Measurements from ENCODE around the gene FABP1.

The FABP1 gene

DNA sequence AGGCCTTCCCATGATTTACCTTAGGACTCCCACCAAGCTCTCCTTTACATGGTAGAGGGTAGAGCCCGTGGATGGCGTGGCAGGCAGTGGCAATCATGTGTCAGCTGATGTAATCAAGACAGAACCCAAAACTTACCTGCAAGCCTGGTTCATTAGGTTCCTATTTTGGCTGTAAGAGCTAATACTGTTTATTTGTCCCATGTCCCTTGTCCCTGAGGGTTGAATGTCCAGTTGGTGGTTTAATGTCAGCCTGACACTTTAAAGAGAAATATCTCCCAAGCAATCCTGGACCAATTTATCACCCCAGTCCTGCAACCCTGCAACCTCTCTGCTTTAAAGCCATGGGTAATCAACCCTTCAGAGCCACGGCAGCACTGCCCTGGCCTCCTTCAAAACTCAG is 6.0 kb upstream of the FABP1 start:
- DNase-seq: no peak

DNA sequence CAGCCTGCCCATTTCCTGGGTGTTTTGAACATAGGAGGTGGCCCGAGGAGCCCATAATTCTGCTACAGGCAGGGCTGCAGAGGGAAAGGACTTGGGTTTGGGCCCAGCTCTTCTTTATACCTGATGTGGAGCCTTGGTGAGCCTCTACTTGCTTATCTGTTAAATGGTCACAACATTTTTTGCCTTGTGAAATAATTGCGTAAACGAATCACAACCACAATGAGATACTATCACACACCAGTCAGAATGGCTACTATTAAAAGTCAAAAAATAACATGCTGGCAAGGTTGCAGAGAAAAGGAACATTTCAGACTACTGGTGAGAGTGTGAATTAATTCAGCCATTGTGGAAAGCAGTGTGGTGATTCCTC is 4.1 kb upstream of the FABP1 start:
- DNase-seq: no peak

DNA sequence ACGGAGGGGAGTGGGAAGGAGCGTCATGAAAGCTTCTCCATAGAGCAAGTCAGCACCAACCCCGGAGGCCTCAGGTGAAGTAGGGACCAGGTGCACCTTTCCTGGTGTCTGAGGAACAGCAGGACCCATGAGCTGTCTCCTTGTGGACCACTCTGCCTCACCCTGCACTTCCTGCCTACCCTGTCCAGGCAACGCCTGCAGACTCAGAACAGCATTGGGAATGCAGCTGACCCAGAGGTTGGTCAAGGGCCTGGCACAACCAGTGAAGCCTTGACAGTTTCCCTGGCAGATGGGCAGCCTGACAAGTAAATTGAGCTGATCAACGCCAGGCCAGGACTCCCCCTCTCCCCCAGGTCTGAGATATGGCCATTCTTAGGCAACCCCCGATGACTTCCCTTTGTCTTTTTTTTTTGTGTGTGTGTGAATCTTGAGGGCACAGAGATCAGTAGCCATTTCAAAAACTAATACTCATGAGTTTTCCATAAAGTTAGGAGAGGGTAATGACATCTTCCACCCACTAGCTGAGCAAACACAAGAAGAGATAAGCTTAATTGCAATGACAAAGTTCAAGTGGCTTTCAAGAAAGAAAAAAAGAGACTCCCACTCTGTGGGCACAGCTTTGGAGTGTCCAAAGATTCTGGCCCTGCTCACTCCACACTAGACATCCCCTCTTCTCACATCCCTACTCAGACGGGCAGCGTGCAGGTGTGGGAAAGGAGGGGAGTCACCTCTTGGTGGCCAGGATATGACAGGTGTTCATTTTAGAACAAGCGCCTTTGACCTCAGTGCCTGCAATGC is 3.5 kb upstream of the FABP1 start:
- DNase-seq: no peak

DNA sequence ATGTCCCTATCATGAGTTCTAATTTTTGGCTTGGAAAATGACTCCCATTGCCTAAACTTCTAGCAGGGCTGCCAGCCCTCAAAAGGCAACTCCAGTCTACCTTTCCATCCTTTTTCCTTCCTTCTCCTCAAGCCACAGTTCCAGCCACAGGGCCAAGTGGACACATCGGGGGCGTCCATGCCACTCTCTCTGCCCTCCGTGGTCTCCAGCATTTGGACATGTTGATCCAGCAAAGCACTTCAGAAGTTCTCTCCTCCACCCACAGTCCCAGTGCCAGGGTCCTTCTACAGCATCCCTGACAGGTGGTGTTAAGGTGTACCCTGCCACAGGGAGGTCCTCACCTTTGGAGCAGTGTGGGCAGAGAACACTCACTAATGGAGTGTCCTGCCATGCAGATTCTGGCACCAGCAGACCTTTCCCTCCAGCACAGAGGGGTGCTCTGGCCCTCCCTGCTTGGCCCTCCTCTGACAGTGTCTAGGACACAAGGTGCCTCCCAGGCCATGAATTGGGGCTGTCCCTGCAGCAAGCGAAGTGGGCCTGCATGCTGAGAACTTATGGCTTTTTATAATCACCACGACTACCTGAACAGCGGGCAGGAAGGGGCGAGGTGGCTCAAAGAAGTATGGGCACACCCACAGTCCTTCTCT is 1.6 kb upstream of the FABP1 start:
- no peak for DNase-seq

DNA sequence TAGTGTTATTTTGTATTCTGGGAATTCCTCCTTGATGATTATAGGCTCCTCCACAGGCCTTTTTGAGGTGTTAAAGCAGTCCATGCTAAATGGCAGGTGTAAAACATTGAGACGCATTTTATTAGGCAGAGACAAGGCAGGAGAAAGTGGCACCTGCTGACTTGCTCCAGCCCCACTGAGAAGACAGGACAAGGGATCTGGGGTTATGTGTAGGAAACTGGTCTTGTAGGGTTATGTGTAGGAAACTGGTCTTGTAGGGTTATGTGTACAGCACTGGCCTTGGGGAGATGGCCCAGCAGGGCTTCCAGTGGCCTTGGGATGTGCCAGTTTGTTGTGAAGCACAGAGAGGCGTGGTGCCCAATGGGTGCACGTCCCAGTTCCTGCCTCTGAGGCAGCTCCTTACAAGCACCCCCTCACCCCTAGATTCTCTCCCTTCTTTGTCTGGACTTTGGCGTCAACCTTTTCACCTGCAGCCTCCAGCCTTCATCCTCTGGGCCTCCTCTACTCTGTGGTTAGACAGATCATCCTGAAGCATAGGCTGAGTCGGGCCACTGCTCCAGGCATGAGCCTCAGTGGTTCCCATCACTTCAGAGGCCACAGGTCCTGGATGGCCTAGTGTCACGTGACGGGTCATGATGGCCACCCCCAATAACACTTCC is 921 bp upstream of the FABP1 start:
- no peak for DNase-seq

DNA sequence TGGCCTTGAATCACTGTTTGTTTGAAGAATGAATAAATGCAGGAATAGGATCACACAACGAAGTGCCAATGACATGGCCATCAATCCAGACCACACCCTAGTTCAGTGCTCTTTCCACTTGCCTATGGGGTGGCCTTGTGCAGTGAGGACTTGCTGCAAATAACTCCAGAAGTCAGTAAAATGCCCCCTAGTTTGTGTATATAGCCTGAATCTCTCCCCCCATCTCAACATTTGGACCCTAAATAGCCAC is 299 bp downstream of the FABP1 start:
- no peak for DNase-seq

DNA sequence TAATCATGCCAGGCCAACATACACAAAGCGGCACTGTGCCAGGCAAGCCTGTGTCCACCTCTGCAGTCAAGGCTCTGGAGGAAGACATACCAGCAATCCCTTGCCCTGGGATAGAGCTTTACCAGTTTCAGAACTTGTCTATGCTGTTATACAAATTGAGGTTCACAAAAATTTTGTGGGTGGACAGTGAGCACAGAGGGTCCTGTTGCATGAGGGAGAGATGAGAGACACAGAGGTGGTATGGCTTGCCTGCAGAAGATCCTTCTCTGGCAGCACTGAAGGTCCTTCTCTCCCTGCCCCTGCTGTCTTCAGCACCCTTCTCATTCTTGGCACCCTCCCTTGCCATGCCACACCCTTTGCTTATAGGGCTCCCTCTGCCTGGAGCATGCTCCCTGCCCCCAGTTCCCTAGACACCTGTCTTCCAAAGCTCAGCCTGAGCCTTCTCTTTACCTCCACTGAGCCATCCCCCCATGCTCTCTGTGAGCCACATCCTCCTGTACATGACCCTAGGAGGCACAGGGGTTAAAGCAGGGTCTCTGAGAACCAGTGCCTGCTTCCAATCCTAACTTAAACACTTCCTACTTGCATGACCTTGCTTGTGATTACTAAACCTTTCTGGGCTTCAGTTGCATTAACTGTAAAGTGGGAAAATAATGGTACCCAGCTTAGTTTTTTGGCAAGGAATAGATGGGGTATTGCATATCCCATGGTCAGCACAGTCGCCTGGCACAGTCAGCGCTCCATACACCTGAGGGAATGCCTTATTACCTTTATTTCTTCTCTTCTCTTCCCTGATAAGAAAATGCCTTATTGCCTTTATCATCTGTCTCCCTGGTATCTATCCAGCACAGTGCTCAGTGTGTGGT is 857 bp downstream of the FABP1 start:
- no peak for DNase-seq

DNA sequence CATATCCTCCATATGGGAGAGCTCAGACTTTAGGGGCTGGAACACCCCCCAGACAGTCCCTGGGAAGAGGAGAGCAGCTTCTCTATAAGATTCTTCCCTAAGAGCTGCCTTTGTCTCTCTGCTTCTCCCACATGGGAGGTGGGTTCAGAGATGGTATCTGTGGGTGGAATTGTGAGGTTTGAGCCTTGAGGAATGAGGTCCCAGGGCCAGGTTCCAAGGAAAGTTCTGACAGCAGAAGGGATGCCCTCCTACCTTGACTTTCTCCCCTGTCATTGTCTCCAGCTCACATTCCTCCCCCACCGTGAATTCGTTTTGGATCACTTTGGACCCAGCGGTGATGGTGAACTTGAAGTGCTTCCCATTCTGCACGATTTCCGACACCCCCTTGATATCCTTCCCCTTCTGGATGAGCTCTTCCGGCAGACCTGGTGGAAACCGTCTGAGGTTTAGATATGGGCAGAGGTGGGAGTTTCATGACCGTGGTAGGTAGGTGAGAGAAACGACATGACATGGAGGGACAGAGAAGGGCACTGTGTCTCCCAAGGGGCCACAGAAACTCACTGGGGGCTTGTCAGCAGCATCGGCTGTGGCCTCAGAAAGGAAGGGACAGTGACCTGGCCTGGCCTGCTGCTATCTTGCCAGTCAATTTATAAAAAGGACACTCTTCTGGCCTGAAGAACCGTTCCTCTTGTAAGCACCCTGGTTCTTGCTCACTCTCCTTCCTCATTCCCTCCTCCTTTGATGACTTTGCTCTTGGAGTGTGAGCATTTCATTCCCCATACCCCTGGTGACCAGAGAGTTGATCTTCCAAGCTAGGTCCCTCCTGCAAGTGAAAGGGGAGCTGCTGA is 1.7 kb downstream of the FABP1 start:
- DNase-seq: no peak

DNA sequence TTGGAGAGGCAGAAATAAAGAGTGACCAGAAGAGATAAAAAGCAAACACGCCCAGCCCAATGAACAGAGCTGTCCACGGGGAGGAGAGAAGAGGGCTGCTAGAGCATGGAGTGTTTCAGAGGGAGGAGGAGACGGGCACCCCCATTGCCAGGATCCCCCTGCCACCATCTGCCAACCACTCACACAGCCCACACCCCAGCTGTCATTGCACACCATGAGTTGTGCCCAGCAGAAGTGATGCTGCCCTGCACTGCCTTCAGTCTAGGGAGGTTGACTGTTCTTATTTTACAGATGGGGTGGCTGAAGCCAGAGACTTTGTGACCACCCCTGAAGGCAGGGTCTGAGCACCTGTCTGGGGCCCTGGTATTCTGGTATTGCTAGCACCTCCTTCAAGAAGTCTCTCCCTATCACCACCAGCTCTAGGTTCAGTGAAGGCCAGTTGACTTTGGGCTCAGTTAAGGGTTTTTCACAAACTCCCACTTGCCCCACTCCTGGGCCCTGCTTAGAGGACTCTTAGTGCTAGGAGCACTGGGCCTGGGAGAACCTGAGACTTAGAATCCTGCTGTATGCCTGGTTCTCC is 2.4 kb downstream of the FABP1 start:
- DNase-seq: no peak

DNA sequence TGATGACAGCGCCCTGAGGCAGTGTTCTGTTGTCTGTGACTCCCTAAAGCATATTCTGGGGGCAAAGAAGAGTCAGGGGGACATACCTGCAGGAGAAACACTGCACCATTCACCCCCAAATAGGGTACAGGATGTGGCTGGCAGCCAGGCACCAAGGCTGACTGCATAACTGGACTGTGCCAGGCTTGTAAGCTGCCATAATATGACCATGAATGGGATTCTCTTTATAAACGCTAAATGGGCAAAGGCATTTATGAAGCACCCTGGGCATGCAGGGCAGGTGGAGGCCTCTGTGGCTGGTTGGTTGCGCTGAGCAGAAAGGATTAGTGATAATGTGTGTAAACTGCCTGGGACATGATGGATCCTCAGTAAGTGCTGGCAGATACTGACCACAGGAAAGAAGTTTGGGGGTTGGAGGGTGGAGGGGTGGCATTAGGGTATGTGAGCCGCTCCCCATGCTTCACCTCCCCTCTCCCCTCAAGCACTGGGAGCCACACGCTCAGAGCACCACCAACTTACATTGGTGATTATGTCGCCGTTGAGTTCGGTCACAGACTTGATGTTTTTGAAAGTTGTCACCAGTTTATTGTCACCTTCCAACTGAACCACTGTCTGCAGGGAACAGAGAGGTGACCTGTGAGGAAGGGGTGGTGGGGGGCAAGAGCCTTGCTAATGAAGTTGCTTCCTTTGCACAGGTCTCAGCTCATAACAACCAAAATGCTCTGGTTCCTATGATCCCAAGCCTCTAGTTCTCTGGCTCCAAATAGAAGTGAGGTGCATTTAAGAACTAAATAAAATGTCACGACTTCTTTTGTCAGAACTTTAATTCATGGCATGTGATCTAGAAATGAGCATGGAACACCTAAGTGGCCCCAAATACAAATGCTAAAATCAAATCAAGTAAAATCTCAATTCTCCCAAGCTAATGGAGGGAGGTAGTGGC is 3.6 kb downstream of the FABP1 start:
- DNase-seq: no peak

DNA sequence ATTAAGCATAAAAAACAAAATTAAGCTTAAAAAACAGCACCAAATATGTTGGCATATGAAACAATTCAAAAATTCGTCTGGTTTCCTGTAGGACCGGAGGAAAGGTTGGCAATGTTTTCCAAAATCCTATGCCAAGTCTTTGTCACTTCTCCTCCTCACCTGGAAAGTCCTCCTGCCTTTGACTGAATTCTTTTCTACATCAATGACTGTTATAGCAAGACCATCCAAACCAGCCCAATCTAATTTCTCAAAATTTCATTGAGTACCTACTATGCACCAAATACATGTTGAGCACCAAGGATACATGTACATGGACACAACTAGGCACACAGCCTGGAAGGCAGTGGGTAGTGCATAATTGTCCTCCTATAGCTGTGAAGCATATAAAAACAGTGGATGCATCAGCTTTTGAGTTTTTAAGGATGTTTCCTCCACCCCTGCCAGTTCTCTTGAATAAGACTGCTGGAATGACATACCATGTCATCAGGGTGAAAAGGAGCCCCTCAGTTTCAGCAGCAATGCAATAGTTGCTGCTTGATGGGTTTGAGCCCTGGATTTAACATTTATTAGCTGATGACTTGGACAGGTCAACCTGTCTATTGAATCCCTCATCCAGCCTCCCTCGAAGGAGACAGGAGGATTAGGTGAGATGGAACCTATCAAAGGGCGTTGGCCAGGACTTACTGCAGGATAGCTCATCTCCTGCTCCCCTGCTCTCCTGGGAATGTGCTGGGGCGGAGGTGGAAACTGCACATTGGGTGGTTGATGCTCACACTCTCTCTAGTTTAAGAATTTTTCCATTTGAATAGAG is 4.5 kb downstream of the FABP1 start:
- no peak for DNase-seq

DNA sequence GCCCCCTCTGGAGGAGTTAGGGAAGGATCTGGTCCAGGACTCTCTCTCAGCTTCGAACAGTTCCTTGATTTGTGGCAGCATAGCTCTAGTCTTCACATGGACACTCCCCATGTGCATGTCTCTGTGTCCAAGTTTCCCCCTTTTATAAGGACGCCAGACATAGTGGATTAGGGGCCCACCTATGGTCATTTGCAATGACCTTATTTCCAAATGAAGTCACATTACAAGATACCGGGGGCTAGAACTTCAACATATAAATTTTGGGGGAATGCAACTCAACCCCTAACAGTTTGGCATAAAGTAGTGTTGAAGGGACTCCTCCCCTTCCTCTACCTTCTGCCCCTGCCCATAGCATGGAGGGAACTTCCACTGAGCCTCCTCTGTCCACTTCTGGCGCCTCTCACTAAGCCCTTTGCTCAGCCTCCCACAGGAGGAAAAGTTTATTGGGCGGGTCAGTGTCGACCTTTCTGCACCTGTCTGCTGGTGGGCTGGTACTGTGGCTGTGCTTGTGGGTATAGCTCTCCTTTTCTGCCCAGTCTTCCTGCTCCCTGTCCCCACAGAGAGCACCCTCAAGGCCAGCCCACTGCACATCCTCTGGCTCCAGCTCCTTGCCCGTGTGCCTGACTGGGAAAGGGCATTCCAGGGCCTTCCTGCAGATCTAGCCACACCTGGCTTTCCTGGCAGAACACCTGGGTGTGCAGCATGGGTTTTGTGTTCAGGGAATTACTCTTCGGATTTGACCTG is 5.5 kb downstream of the FABP1 start:
- no peak for DNase-seq

DNA sequence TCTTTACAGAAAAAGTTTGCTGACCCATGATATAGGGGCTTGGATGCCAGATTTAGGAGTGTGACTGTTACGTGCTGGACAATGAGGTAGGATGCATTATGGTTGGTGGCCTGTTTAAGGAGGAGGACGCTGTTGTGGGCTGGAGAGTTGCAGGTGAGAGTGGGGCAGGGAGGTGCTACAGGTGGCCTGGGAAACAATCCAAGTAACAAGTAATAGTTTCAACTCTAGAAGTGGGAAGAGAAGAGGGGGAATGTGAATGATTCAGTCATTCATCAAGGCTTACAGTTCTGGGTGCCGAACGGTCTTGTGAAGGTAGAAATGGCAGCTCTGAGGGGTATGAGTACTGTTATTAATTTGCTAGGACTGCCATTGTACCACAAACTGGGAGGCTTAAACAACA is 6.2 kb downstream of the FABP1 start:
- no peak for DNase-seq

DNA sequence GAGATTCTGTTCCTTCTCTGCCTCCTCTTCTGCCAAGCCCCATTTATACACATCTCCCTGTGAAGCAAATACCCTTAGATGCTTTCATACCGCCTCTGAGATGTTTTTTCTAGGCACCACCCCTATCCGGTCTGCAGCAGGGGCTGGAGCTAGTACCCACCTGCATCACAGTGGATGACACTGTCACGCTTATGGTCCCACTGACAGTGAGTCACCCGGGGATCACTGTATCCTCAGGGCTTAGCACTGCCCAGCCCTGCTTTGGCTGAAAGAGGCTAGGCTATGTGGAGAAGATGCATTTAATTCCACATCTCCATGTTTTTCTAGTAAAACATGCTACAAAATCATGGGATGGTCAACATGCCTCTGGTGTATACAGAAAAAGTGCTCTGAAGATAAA is 9.9 kb downstream of the FABP1 start:
- no peak for DNase-seq

DNA sequence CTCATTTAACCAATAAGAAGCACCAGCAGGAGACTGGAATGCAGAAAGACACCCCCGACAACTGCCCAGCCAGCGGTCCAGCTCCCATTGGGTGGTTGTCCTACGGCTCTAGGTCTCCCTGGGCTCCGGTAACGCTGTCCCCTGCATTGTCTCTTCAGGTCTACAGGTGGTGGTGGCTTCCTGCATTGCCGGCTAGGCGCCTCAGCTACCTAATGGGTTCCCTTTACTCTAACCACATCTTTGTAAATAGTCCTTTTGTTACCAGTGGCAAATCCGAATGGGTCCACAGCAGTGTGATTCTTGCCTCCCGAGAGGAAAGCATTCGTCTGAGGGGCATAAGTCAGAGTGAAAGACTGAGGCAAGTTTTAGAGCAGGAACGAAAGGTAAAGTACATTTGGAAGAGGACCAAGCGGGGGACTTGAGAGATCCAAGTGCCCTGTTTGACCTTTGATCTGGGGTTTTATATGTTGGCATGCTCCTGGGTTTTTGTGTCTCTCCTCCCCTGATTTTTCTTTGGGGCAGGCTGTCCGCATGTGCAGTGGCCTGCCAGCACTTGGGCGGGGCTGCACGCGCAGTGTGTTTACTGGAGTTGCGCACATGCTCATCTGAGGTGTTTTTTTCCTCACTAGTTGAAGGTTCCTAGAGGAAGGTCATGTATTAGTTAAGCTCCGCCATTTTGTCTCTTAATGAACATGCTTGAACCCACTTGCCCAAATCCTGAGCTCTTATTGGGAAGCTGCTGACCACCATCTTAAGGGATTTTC is 11.0 kb downstream of the FABP1 start:
- no peak for DNase-seq

DNA sequence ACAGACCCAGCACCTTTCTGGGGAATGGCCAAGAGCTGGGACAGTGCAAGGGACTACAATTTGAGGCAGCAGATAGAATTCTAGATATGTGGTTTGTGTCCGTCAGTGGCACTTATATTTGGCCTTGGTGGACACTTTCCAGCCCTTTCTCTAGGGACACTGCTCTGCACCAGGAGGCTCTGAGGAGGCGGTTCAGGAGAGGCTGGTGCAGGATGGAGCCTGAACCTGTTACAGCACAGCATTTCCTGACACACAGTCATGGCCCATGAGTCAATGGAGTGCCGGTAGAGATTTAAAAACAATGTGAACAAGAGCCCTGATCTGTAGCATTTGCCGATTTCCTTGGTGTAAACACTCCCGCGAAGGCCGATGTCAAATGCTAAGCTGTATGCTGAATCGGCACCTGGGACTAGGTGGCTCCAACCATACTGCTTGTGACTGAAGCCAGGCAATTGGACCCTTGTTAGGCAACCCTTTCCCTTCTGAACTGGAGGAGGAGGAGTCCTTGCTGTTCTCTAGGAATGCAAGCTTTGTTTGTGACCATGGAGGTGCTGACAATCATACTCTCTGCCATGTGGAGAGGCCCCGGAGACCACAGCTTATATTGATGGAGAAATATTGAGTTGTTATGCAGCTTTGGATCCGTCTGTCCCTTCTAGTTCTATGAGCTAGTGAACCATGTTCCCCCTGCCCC is 11.9 kb downstream of the FABP1 start:
- DNase-seq: no peak

DNA sequence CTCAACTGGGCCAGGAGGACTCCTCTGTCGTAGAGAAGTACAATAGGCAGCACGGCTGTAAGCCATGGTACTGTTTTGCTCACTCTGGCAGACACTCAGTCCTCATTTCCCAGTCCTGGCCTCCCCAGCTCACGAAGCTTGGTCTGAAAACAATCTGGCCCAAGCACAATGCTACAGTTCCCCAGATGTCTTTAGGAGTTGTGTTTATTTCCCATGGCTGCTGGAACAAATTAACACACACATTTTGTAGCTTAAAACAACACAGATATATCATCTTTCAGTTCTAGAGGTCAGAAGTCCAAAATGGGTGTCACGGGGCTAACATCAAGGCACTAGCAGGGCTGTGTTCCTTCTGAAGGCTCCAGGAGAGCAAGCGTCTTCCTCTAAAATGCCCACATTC is 13.0 kb downstream of the FABP1 start:
- no peak for DNase-seq

DNA sequence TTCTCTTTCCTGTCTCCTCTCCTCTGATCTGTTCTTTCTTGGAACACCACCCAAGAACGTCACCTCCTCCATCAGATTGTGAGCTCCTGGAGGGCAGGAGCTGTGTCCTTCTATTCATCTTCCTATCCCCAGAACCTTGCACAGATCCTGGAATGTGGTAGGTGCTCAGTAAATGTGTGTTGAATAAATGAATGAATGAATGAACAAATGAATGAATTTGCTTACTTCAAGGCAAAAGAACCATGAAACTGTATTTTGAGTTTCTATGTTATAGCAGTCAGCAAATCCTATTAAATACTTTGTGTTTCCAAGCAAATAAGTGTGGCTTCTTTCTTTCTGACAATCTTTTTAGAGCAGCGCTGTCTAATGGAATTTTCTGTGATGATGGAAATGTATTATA is 14.8 kb downstream of the FABP1 start:
- no peak for DNase-seq

Measured in suppressor macrophage treated with lipopolysaccharide for 4 hours (primary cell).